Middle frontal gyrus (tissue), 1 donor: Measurements from ENCODE around the gene NFE2L2.
"Not testable (repeated sequence)": the region's sequence is repeated elsewhere in the genome, so short reads cannot be mapped to it uniquely, and the experiment has no call there.

Source experiments
- DNase-seq: peaks from one replicate; pipeline ENCODE4 v3.0.0-alpha.2; 2015; ENCODE audit warnings: low spot score; ENCODE audit errors: extremely low spot score

NFE2L2 gene

DNA sequence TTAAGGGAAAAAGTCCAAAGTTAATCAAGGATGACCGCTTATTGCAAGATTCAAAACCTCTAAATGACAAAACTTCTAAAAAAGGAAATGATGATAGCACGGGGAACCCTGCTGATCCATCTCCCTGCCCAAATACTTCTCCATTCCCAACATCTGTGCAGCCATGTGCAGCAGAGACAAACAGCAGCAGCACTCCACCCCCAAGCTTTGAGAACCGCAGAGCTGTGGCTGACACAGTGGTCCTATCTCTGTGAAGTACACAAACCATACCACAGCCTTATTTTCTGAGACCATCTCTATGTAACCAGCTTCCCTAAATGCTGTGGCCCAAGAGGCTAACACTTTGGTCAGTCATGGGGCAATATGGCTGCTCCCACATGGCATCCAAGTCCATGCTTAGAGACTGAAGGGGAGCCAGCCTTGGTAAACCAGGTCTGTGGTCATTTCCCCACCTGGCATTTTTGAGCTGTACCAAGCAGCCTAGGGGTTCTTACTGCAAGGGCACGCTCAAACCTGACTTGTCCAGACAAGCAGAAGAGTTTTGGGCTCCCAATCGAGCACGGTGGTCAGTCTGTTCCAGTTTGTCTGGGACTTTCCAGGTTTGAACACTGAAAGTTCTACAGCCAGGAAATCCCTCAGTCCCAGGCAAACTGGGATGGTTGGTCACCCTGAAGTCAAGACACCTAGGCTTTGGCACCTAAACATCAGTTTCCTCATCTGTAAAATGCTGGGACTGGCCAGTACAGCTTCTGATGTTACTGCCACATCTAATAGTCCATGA lies 17.1 kb upstream of the NFE2L2 start:
- no peak for DNase-seq

DNA sequence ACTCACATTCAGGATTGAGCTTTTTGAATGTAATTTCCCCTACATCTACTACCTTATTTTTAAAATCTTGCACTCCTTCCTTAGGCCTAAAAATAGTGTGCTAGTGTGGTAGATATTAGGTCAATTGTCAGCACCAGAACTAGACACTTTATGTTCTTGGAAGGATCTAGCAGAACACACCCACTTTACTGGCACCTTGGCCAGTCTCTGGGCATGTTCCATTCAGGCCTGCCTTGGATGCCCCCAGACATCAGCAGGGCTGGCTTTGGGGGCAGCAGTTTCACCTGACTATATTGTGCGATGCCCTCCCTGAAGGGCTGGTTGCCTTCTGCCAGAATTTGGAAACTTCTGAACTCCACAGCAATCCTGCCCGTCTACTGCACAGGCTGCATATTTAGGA lies 15.3 kb upstream of the NFE2L2 start:
- DNase-seq = no peak

DNA sequence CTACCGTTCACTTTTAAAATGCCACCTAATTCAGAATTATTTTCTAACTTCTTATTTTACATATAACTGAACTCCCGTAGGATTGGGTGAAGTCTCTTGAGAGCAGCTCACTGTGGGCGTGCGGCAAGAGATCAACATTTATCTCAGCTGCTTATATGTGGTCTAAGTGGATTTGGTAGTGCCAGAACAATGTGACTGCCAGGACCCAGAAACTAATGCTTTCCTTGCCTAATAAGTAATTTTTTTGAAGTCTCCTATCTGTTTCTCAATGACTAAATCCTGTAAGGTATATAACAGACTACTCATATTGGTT lies 11.2 kb upstream of the NFE2L2 start:
- no peak for DNase-seq

DNA sequence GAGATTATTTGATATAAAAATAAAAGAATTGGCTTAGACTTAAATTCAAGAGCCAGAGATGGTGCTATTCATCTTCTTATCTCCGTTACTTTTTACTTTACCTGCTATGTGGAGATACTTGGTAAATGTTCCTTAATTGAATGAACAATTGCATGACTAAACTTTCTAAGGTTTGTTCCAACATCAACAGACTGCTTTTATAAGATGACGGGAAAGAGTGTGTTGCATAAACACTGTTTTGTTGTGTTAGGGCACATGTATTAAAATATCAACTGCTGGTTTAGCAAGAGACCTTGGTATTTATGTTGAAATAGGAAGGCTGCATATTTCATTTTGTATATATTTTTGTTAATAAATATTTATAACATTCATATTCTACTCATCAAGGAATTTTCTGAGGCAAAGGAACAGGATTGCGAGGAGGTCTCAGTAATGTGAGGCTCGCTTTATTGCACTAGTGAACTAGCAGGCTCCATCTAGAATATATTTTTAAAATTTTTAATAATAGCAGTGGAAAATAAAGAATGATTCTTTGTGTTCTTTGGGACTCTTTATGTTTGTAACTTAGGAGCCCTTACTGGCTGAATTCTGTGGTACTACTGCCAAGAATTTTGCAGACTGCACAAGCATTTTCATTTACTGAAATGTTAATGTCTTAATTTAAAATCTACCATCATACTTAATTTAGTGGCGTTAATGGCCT lies 10.7 kb upstream of the NFE2L2 start:
- DNase-seq = no peak

DNA sequence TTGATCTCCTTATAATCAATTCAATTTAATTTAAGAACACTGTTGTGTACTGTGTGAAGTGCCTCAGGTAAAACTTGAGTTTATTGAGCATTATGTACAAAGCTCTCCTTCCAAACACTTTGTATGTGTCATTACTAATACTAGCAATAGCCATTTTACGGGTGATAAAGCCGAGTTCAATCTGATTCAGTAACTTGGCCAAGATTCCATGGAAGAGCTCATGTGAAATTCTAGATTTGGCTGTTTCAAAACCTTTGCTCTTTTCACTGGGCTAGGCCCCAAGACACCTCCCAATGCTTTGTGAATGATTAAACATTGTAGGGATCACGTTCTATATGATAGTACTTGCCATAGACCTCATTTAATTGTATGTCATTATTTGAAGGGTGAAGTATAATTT lies 8.9 kb upstream of the NFE2L2 start:
- DNase-seq = no peak

DNA sequence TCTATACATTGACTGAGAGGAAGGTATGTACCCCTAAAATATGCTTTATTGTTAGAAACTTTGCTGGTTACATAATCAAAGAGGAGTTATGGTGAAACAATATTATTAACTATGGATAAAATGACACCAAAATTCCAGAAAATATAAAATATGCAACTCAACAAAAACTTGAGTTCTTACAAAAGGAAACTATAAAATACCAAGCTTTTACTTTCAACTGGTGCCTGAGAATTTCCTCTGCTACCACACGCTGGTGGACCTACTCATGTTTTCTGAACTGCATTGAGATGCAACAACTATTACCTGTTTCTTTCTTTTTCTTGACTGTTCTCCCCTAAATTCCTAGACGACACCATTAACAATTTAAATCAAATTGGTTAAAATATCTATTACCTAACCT lies 8.2 kb upstream of the NFE2L2 start:
- DNase-seq = no peak

DNA sequence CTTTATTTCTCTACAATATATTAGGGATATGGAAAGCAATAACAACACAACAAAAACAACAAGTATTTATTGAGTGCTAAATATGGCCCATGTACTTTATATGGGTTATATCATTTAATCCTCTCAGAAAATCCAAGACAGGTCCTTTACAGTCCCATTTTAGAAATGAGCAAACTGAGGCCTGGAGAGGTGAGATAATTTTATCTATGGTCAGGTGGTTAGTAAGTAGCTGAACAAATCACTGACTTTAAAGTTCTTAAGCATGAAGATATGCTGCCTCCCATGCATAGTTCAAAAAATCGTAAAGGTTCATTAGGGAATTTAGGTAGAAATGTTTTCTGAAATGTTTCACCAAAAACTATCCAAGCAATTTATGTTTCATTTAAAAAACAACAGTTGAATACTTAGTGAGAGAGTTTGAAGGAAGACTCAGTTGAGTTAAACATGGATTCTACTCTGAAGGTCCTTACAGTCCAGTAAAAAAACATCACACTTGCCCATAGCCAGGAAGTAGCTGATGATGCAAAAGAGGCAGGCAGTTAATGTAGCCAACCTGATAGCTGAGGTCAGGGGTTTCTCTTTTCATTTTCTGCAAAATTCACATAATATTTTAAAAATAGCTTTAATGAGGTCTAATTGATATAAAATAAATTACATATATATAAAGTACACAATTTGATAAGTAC lies 7.6 kb upstream of the NFE2L2 start:
- no peak for DNase-seq

DNA sequence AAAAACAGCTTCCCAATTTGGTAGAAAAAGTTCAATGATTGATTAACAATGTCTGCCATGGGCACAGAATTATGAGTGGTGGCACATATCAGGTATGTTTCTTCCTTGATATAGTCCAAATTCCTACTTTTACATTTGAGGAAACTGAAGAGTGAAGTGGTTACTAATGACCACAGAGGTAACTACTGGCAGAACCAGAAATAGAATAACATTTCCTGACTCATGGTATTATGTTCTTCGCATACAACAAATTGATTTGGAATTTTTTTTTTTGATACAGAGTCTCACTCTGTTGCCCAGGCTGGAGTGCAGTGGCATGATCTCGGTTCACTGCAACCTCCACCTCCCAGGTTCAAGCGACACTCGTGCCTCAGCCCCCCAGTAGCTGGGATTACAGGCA lies 6.0 kb upstream of the NFE2L2 start:
- no peak for DNase-seq

DNA sequence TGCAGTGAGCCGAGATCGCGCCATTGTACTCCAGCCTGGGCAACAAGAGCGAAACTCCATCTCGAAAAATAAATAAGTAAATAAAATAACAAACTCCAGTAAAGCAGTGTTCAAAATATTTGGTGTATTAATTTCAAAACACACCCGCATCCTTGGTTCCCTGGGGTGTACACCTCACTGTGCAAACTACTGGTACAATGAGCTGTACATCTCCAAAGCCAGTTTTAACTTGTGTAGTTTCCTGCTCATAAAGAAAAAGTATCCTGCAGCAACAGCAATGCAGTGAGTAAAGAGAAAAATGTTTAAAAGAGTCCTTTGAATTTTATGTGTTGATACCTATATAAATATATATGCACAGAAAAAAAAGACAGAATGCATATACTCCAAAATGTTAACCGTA lies 4.4 kb upstream of the NFE2L2 start:
- DNase-seq = no peak

DNA sequence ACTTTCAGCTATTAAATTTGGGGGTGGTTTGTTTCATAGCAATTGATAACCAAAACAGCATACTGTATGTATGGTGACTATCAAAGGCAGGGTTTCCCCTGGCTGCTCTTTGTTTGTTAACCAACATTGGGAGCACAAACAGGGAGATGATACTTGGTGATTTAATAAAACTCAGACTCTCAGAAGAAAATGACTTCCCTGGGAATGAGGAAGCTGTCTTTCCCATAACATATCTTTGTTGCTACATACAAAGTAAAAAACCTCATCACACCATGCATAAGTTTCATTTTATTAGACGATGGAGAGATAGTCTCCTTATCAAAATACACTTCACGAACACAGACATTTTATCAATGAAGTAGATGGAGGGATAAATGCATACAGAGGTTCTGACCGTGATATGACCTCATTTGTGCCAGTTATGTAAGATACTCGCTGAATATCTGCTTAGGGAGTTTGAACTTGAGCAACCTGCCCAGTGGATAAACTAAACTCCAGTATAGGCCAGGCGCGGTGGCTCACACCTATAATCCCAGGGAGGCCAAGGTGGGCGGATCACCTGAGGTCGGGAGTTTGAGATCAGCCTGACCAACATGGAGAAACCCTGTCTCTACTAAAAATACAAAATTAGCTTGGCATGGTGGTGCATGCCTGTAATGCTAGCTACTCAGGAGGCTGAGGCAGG lies 3.8 kb upstream of the NFE2L2 start:
- DNase-seq = no peak

DNA sequence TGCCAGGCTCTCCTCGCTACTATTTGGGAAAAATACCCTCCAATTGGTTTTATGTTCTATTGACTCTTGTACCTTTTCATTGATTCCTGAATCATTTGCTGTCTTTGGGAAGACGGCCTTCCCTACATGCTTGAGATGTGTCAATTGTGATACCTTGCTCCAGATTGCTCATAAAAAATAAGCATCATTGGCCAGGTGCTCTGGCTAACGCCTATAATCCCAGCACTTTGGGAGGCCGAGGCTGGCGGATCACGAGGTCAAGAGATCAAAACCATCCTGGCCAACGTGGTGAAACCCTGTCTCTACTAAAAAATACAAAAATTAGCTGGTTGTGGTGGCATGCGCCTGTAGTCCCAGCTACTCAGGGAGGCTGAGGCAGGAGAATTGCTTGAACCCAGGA lies 2.4 kb upstream of the NFE2L2 start:
- not testable (repeated sequence) for DNase-seq

DNA sequence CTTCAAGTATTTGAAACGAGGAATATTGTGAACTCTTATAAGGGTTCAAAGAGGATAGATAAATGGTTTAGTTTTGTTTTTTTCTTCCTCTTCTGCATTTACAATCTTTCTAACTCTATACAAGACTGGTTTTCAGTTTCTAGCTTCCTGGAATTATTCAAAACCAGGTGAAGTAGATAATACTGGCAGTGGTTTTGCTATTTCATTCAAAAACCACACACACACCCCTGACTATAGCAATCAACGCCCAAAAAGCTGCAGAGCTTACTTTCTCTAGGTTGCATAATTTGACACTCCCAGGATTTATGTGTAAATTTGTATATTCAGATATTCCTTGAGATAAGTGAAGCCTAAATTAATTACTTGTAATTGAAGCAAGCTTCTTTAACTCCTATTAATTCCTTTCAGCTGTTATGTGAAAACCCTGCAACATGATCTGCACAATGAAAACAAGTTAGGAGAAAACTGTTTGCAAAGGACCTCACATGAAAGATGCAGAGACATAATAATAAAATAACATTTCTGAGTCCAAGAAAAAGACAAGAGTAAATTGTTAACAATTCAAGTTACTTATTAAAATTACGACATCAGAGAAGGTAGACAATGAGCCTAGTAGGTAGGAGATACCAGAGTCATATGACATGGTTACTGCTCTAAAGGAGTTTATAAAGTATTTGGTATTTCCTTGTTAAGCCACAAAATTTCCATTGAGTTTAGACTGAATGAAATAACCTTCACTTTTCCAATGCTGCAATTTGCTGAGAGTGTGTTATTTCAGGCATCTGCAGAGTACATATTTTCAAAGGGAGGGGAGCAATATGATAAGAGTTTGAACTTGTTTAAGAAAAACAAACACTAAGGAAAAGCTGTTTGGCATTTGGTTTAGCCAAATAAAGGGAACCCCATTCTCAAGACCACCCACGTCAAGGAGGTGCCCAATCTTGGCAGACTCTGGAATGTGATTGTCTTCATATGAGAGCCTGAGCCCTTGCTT lies 1.6 kb upstream of the NFE2L2 start:
- no peak for DNase-seq

DNA sequence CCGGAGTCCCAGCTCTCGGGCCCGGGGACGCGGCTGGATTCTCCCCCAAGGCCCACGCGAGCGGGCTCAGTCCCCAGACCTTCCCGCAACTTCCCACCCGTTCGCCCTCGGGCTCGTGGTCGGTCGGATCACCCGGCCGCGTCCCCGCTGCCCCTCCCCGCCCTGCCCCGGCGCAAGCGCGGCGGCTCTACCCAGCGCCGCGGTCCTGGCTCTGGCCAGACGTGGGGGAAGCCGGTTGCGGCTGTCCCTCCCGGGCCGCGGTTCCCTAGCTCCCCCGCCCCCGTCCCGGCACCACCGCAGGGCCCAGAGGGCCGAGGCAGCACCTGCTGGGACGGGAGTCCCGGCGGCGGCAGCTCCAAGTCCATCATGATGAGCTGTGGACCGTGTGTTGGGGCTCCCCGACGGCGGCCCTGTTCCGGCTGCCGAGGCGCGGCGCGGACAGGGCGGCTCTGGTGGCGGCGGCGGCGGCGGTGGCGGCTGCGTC lies 276 bp downstream of the NFE2L2 start:
- DNase-seq = no peak

DNA sequence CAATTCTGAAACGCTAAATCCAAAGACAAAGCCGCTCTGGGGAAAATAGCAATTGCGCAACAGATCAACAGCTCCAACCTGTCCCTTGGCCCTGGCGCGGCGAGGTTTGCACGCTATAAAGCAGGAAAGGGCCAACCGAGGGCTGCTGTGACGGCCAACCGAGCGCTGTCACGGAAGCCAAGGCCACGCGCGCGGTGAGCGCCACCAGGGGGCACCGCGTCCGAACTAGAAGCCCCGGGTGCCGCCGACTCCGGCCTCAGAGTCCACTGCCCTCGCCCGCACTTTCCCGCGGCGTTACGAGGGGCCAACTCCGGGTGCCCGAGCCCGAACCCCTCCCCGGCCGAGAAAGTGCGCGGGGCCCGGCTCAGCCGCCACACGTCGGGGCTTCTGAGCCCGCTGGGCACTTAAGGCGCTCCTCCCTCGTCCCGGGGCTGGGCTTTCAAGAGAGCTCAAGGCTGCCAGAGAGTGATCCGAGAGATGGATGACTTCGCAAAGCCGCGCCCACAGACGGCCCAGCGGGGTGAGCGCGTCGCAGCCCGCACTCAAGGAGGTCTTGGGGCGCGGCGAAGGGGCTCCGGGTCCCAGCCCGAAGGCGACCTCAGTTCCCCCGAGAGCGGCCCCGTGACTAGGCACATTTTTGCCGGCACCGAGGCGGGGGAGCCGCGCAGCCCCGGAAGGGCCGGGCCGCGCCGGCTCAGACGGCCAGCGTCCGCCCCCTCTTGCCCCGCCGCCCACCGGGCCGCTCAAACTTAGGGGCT lies 897 bp downstream of the NFE2L2 start:
- peak; percentile 93 for DNase-seq

DNA sequence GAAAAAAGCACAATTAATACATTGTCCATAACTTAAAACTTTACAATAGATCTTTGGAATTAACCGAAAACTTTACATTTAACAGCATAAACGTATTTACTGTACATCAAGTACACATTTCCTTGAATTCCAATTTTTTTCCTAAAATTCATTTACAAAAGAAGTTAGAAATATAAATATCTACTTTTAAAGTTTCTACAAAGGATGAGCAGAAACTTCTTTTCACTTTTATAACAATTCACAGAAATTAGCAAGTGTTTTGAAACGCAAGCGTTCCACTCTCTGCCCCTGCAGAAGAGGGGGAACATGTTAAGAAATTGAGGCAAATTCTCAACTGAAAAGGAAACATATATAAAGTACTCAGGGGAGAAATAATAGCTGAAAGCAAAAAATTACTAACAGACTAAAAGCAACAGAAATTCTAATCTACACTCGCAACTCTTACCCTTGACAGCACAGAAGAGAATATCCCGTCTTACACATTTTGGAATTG lies 1.5 kb downstream of the NFE2L2 start:
- DNase-seq = no peak

DNA sequence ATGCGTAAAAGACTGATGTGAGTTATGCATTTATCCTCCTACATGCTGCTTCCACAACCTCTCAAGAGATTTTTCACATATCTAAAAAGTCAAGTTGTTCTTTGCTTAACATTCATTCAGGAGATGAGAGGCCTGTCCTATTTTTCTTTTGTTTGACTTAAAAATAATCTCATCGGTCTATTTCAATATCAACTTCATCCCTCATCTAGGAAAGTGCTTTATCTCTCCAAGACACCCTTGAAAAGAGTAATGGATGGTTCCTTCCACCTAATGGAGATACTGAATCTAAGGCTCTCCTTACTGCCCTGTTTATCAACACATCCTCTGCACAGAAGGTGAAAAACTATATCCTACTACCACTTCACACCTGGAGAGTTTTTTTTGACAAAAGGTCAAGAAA lies 2.4 kb downstream of the NFE2L2 start:
- no peak for DNase-seq

DNA sequence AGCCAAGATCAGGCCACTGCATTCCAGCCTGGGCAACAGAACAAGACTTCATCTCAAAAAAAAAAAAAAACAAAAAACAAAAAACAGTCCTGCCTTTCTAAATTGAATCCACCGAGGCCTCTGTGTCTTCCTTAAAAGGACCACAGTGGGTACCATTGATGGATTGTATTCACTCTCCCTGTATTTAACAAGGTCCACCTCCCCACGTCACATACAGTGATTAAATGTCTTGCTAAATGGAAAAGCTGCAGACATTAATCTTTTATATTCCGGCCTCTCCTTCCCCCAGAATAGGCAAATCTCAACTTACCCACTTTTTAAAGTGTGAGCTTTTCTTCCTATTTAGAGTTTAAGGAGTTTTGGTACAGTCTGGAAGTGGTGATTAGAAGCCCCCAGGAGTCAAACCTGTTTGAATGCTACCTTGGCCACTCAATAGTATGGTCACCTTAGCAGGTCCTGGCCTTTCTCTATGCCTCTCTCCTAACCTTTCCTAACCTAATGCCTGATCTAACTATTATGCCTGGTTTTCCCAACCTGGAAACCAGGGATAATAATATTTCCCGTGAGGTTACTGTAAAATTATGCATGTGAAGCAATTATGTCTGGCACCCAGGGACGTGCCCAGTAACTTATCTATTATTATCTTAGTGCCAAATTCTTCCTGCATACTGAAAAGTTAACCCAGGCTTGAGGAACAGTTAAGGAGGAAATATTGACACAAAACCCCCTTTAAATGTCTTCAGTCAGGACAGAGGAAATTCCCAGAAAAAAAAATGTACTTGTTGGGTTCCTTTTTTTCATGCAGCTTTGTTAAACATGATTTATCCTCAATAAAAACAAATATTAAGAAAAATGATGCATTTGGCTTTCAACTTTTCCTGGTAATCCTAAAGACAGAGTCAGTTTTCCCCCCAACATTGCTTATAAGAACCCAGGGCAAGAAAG lies 3.1 kb downstream of the NFE2L2 start:
- DNase-seq = no peak

DNA sequence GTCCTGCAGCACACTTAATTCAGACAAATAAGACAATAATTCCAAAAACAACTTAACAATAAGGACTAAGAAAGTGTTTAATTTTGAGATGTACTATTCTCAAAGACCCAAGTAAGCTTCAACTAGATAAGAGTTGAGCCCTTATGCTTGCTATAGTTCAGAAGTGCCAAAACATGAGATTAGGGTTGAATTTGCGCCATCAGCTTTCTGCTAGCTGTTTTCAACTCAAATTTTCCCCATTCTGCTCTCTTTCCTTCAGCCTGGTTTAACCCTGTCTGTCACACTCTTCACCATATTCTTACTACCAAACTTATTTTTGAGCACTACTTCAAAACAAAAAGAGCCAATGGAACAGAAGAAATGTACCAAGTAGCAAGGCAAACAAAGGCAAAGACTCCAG lies 4.1 kb downstream of the NFE2L2 start:
- no peak for DNase-seq

DNA sequence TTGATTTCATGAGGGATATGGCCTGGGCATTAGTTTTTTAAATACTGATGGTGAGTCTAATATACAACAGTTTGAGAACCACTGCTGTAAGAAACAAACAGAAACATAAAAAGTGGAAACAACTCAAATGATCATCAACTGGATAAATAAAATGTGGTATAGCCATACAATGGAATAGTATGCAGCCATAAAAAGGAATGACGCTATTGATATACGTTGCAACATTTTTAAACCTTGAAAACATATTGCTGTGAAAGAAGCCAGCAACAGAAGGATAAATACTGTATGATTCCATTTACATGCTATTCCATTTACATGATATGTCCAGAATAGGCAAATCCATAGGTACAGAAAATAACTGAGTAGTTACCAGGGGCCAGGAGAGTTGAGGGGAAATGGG lies 6.5 kb downstream of the NFE2L2 start:
- no peak for DNase-seq
